Stimulated activated CD8-positive, alpha-beta memory T cell treated with anti-CD3 and anti-CD28 coated beads, Interleukin-4, amount 100 ng/mL, for 4 hours (primary cell): Measurements from ENCODE around the gene RER1.

ENCODE experiments used
- DNase-seq, 2 donors: peaks; one replicate each; pipeline ENCODE4 v3.0.0-alpha.2; 2020; ENCODE audit warnings: low read depth in 2 of 2, low spot score in 1 of 2

Gene RER1

GRCh38 chr1:2388004-2388913 lies 3.4 kb upstream of the RER1 start:
- DNase-seq, result no peak

- DNase-seq, result no peak
Observed at GRCh38 chr1:2389644-2390043, 2.0 kb upstream of the RER1 start.

GRCh38 chr1:2391931-2392509 lies 379 bp downstream of the RER1 start:
- no peak for DNase-seq

GRCh38 chr1:2392686-2393085 lies 1.0 kb downstream of the RER1 start:
- no peak for DNase-seq

- no peak for DNase-seq
Observed at GRCh38 chr1:2393471-2393877, 1.8 kb downstream of the RER1 start.

DNA sequence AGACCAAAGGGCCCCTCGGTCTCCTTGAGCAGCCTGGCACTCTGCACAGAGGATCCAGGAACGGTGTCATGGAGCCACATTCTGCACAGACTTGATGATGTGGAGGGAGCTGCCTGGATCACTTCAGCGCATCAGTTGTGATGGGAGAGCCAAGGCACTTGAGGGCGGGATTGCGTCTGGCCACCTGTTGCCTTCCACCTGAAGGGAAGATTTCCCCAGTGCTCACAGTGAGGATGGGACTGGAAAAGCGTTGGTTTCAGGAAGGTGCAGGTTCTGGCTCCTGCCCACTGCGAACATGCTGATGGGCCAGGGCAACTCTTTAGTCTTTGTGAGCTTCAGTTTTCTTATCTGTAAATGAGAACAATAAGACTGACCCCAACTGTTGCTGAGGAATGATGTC lies 2.6 kb downstream of the RER1 start:
- DNase-seq, result no peak

GRCh38 chr1:2394761-2395160 lies 3.1 kb downstream of the RER1 start:
- no peak for DNase-seq

GRCh38 chr1:2395245-2395644 lies 3.6 kb downstream of the RER1 start:
- no peak for DNase-seq

DNA sequence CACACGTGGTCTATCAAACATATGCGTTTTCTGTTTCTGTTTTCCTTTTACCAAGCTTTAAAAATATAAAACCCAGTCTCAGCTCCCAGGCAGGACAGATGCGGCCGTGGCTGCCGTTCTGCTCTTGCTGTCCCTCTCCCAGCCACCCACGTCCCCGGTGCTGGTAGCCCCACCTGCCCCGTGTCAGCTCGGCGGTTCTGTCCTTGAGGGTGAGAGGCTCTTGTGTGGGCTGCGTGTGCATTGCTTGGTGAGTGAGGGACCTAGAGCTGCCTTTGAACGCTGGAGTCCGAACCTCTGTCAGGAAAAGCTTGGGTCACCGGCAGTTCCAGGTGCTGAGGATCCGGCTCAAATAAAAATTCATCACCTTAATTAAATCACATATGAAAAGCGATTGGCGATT lies 4.4 kb downstream of the RER1 start:
- no peak for DNase-seq

GRCh38 chr1:2396476-2396875 lies 4.8 kb downstream of the RER1 start:
- no peak for DNase-seq

DNA sequence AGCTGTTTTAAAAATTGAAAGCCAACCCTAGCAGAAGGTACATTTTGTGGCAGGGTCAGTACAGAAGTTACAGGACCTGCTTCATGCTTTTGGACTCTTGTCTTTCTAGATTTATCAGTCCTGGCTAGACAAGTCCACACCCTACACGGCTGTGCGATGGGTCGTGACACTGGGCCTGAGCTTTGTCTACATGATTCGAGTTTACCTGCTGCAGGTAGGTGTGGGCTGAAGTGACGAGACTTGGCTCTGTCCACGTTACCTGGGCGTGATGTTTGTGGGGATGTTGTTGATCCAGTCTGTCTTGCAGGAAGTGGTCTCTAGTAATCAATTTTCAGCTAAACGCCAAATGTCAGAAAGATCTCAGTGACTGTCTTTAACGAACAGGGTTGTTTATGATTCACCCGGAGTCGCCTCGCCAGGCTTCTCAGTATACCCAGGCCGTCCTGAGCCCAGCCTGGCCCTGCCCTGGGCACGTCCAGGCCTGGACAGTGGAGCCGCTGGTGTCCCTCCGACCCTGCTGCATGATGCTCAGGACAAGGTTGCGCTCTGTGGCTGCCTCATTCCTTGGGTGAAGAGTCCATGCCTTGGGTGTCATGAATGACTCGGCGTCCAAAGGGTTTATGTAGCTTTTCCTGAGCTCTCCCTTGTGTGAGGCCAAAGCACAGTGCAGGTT lies 5.5 kb downstream of the RER1 start:
- no peak for DNase-seq

DNA sequence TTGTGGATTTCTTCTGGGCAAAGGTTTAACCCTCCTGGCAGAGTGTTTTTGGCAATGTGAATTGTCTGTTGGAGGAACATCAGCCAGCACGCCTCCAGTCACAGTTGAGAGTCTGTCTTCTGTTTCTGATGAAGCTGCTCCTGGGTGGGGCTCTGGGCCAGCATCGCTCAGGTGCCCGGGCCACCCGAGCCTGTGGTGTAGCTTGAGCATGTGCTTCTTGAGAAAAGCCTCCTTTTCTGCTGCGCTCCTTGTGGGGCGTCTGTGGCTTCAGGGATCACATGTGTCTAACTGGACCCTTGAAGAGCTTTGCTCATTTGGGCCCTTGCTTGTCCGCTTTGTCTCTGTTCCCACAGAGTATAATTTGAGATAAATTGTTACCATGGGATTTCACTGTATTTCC lies 7.2 kb downstream of the RER1 start:
- DNase-seq, result no peak

GRCh38 chr1:2399890-2400575 lies 8.4 kb downstream of the RER1 start:
- DNase-seq, result no peak

- no peak for DNase-seq
Observed at GRCh38 chr1:2400576-2400909, 8.9 kb downstream of the RER1 start.

DNA sequence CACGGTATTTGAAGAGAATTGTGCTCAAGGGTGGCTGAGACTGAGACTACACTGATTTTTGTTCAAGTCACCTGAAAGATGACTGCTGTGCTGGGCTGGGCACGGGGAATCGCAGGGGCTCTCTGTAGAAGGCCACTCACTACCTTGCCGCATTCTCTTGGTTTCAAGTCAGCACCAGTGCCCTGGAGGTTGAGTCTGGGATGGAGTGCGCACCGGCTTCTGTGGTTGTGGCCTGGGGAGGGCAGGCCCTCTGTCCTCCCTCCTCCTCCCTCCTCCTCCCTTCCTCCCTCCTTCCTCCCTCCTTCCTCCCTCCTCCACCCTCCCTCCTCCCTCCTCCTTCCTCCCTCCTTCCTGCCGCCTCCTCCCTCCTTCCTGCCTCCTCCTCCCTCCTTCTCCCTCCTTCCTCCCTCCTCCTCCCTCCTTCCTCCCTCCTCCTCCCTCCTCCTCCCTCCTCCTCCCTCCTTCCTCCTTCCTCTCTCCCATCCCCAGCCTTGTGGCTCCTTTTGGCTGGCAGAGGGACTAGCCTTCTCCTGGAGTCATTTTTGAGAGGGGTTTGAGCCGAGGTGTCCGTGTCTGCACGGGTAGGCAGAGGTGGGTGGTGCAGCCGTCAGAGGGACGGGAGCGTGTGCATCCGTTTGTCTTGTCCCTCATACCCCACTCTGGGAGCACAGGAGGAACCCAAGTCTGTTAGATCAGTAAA lies 9.5 kb downstream of the RER1 start:
- no peak for DNase-seq

DNA sequence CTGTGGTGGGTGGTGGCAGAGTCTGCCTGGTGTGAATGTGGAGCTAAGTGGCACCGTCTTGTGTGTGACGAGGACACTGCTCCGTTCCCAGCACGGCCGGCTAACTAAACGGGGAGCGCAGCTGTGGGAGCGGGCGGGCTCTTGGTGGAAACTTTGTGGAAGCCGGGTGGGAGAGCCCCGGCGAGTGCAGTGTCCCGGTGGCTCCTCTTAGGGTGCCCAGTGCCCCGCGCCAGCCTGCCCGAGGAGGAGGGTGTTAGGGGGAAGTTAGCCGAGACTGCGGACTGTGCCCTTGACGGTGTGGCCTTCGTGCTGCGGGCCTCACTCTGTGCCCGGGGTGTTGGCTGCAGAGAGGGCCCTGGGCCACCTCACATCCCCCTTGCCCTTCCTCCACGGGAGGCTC lies 10.8 kb downstream of the RER1 start:
- DNase-seq, result no peak

GRCh38 chr1:2403273-2403672 lies 11.6 kb downstream of the RER1 start:
- no peak for DNase-seq

- DNase-seq, result no peak
Observed at GRCh38 chr1:2404142-2404889, 12.7 kb downstream of the RER1 start.

GRCh38 chr1:2404890-2405511 lies 13.4 kb downstream of the RER1 start:
- DNase-seq, result no peak
